K562 (cell line): ENCODE results near the gene SPATA3. TPM values are rescaled to one million over a fixed set of nuclear protein-coding genes. Genes with fewer than 3 reads are reported as not detected.

ENCODE experiments used
- ATAC-seq: fragments of 200-7000 bp; cut with Tn5 transposase; 3 replicates; pipeline ENCODE4 v1.9.1; 2020; ENCODE audit warnings: moderate library complexity
- BruUV-seq: library from RNA; stranded (reverse); fragments of 400-500 nt; replicated peaks from 2 replicates; lab custom pipeline; 2021; lab: Mats Ljungman, UMichigan
- CTCF ChIA-PET: fragments of 300-600 bp; formaldehyde crosslinking; extraction: SDS; loops from one replicate; lab custom pipeline; 2021; ENCODE audit warnings: low intra/inter-chr PET ratio; lab: Yijun Ruan, JAX
- POLR2A ChIA-PET: fragments of 300-600, 350-650 bp; sonication (Branson Sonifier 250); formaldehyde crosslinking; extraction: SDS; loops from one replicate; lab custom pipeline; 2021; ENCODE audit warnings: antibody characterized with exemption, inconsistent platforms; lab: Yijun Ruan, JAX
- DNase-seq, 4 experiments: peaks; one replicate each; pipeline versions ENCODE4 v3.0.0 to v3.0.0-alpha.2; 2011 to 2018; ENCODE audit warnings: low spot score in 3 of 4, mixed read lengths in 3 of 4; ENCODE audit errors: extremely low read depth in 1 of 4
- FAIRE-seq: peaks from 2 replicates; lab custom pipeline; 2011; peaks lifted over from hg19 to GRCh38; lab: Jason Lieb, UNC
- H2AFZ ChIP-seq: 2 replicates; pipeline ENCODE4 v1.6.0; 2011; ENCODE audit warnings: low read depth, low read length, control low read depth, inconsistent platforms
- H3K27ac ChIP-seq: fragments of 200-600 bp; 3 replicates; pipeline ENCODE4 v1.8.0; 2011; ENCODE audit warnings: low read depth, mild to moderate bottlenecking, control low read depth, inconsistent platforms, low read length, moderate library complexity, mixed read lengths; ENCODE audit errors: extremely low read depth
- H3K27me3 ChIP-seq, 2 experiments: fragments of 300-600 bp in 1 of 2; 2 replicates in 1 of 2; 3 replicates in 1 of 2; pipeline versions ENCODE4 v1.6.0 to v1.8.0; 2011; ENCODE audit warnings: inconsistent platforms in 2 of 2, low read length in 2 of 2, mild to moderate bottlenecking in 1 of 2, mixed read lengths in 1 of 2, moderate library complexity in 1 of 2; ENCODE audit not compliant: control insufficient read depth in 2 of 2, insufficient read depth in 2 of 2
- H3K36me3 ChIP-seq: fragments of 300-600 bp; 3 replicates; pipeline ENCODE4 v1.8.0; 2011; ENCODE audit warnings: mild to moderate bottlenecking, low read length, inconsistent platforms; ENCODE audit not compliant: control insufficient read depth, insufficient read depth
- H3K4me1 ChIP-seq, 2 experiments: fragments of 200-600 bp in 1 of 2; replicated peaks in 1 of 2; 2 replicates in 1 of 2; 3 replicates in 1 of 2; pipeline versions ENCODE4 v1.5.1 to v1.8.0; 2011; ENCODE audit warnings: inconsistent platforms in 2 of 2, low read length in 2 of 2, mild to moderate bottlenecking in 1 of 2, mixed read lengths in 1 of 2, moderate library complexity in 1 of 2; ENCODE audit not compliant: control insufficient read depth in 2 of 2, insufficient read depth in 2 of 2
- H3K4me2 ChIP-seq: 2 replicates; pipeline ENCODE4 v1.6.1; 2011; ENCODE audit warnings: low read length, control low read depth, inconsistent platforms, mixed read lengths; ENCODE audit not compliant: insufficient read depth
- H3K4me3 ChIP-seq: fragments of 200-600 bp; sonication (generic), shearing (Covaris generic); 2 replicates; pipeline ENCODE4 v1.5.1; 2016; ENCODE audit warnings: control low read depth, inconsistent platforms
- H3K79me2 ChIP-seq: fragments of 200-600 bp; 3 replicates; pipeline ENCODE4 v1.8.0; 2011; ENCODE audit warnings: low read length, inconsistent platforms; ENCODE audit not compliant: control insufficient read depth, insufficient read depth
- H3K9ac ChIP-seq, 2 experiments: 2 replicates each; pipeline versions ENCODE4 v1.6.0 to v1.6.1; 2011; ENCODE audit warnings: low read depth in 2 of 2, low read length in 2 of 2, control low read depth in 1 of 2, inconsistent platforms in 1 of 2, mild to moderate bottlenecking in 1 of 2, mixed read lengths in 1 of 2; ENCODE audit not compliant: insufficient read depth in 1 of 2
- H3K9me1 ChIP-seq: one replicate; pipeline ENCODE4 v1.6.0; 2011; ENCODE audit warnings: inconsistent platforms, mild to moderate bottlenecking, low read length, moderate library complexity; ENCODE audit not compliant: control insufficient read depth, insufficient read depth
- H3K9me3 ChIP-seq: replicated peaks from 2 replicates; pipeline ENCODE4 v1.5.1; 2011; ENCODE audit warnings: low read depth, low read length, inconsistent platforms; ENCODE audit not compliant: control insufficient read depth, insufficient read depth
- H4K20me1 ChIP-seq: replicated peaks from 2 replicates; pipeline ENCODE4 v1.6.1; 2011; ENCODE audit warnings: low read length, inconsistent platforms, mixed read lengths; ENCODE audit not compliant: control insufficient read depth, insufficient read depth
- ATF7 ChIP-seq: fragments of 450-650 bp; IDR thresholded peaks from 2 replicates; pipeline ENCODE4 v1.7.1; 2014; ENCODE audit warnings: mild to moderate bottlenecking, moderate library complexity
- CUX1 ChIP-seq: fragments of 200-800 bp; sonication (Bioruptor generic); IDR thresholded peaks from 2 replicates; pipeline ENCODE4 v1.6.1; 2016; ENCODE audit warnings: missing genetic modification characterization, missing compliant biosample characterization
- CXXC5 ChIP-seq: fragments of 250-450 bp; sonication (Bioruptor Pico); IDR thresholded peaks from 2 replicates; pipeline ENCODE4 v1.8.0; 2022; ENCODE audit warnings: inconsistent platforms, mild to moderate bottlenecking, moderate library complexity
- HINFP ChIP-seq: fragments of 450-650 bp; conservative IDR thresholded peaks from 2 replicates; pipeline ENCODE4 v1.6.1; 2016; ENCODE audit warnings: missing genetic modification characterization, low read depth, mild to moderate bottlenecking, control low read depth, missing compliant biosample characterization
- MBD1 ChIP-seq: fragments of 250-450 bp; sonication (Bioruptor Pico); IDR thresholded peaks from 2 replicates; pipeline ENCODE4 v1.8.0; 2022; ENCODE audit warnings: inconsistent platforms
- NFRKB ChIP-seq: fragments of 450-650 bp; IDR thresholded peaks from 2 replicates; pipeline ENCODE4 v1.6.1; 2016; ENCODE audit warnings: low read depth
- NKRF ChIP-seq: fragments of 450-650 bp; IDR thresholded peaks from 2 replicates; pipeline ENCODE4 v1.6.1; 2016; ENCODE audit warnings: borderline replicate concordance
- POLR2A ChIP-seq: fragments of 450-650 bp; conservative IDR thresholded peaks from 2 replicates; pipeline ENCODE4 v1.6.1; 2016
- ZNF12 ChIP-seq: sonication (generic); formaldehyde crosslinking; IDR thresholded peaks from 2 replicates; pipeline ENCODE4 v1.4.0; 2020; ENCODE audit warnings: mild to moderate bottlenecking, missing genetic modification reagents
- ZNF224 ChIP-seq: sonication (generic); formaldehyde crosslinking; IDR thresholded peaks from 2 replicates; pipeline ENCODE4 v1.8.0; 2022; ENCODE audit warnings: mild to moderate bottlenecking, missing genetic modification reagents
- ZNF282 ChIP-seq: sonication (generic); formaldehyde crosslinking; IDR thresholded peaks from 2 replicates; pipeline ENCODE4 v1.8.1; 2023; ENCODE audit warnings: missing genetic modification reagents
- ZNF780A ChIP-seq: fragments of 250-450 bp; sonication (Bioruptor Pico); IDR thresholded peaks from 2 replicates; pipeline ENCODE4 v1.5.0; 2021; ENCODE audit warnings: mild to moderate bottlenecking
- WGBS: fragments of 100-300 bp; shearing (Covaris generic); methylation state at CpG from one replicate; pipeline ENCODE4 v1.1.6; 2016; ENCODE audit warnings: low coverage, mixed read lengths; ENCODE audit not compliant: insufficient coverage; ENCODE audit errors: missing lambda C conversion rate; 5-methylcytosine and 5-hydroxymethylcytosine counted together
- in situ Hi-C: fragments of 300-500 bp; cut with MboI; formaldehyde crosslinking; loops from 4 replicates; pipeline ENCODE4 v1.15.0; 2018; ENCODE audit warnings: inconsistent platforms, mixed read lengths
- intact Hi-C: fragments of 100-400 bp; cut with micrococcal nuclease; formaldehyde crosslinking; loops from 2 replicates; pipeline ENCODE4 v1.14.2; 2022
- polyA plus RNA-seq, 8 experiments: library from polyadenylated mRNA; depleted of rRNA in 4 of 8; stranded (reverse) in 5 of 8; unstranded in 3 of 8; fragments of >200 nt; fragmentation: Nextera tagmentation in 2 of 8; fragmentation: Illumina TruSeq in 1 of 8; extraction: Ambion mirVana in 2 of 8; extraction: Trizol in 1 of 8; gene quantifications; 2 replicates each; pipeline versions ENCODE4 v1.2.1 to v1.2.3, GENCODE V29; 2011 to 2014; ENCODE audit warnings: inconsistent platforms in 1 of 8, missing spikeins in 1 of 8
- total RNA-seq, 7 experiments: library from RNA; depleted of rRNA in 6 of 7; stranded (reverse); fragments of >200 nt in 6 of 7; fragmentation: Illumina TruSeq in 2 of 7; extraction: Trizol in 2 of 7; gene quantifications; 2 replicates each; pipeline versions ENCODE4 v1.2.1 to v1.2.3, GENCODE V29; 2011 to 2021; ENCODE audit warnings: low replicate concordance in 1 of 7

The SPATA3 gene
- total and polyA plus RNA-seq, 9 of the 15 experiments (the other 6 are each of a cell fraction or from before 2014, with no cell fraction given), result not detected

- Histone ChIP-seq H3K4me3 (no peak overlapping the region), H3K4me2 (no peak overlapping the region), H3K9me3 (no peaks in the 10 kb centered on the region), H3K4me1 (no peaks in the 10 kb centered on the region), H3K9me1 (no peaks in the 10 kb centered on the region), H3K9ac (no peak overlapping the region), H3K36me3 (no peaks in the 10 kb centered on the region), H3K27me3 (peaks cover 0 to 2% of the 10 kb centered on the region in 2 experiments; a peak in 3 of 5 replicates), H2AFZ (no peak overlapping the region), H3K79me2 (no peaks in the 10 kb centered on the region), H3K27ac (no peak overlapping the region), H4K20me1 (no peaks in the 10 kb centered on the region; the same call in 1 of the 2 replicates)
- no TSS peak for BruUV-seq
- 0% methylated on average over 2 of the region's 3 CpGs for WGBS
- no peak for ATAC-seq
- in situ Hi-C loops (no loop called here), intact Hi-C loops (no loop called here)
- CTCF ChIA-PET, result no interaction called here
- FAIRE-seq, result no peak
- DNase-seq, result no peak
- POLR2A ChIA-PET, result no interaction called here
- TF ChIP-seq ATF7 (no peak), MBD1 (CRISPR knock-in tag) (no peak), HINFP (no peak), NFRKB (no peak), ZNF12 (CRISPR knock-in tag) (no peak), ZNF282 (CRISPR knock-in tag) (no peak), ZNF780A (CRISPR knock-in tag) (no peak), ZNF224 (CRISPR knock-in tag) (no peak), POLR2A (no peak), CUX1 (no peak), CXXC5 (CRISPR knock-in tag) (no peak), NKRF (no peak)
Observed at GRCh38 chr2:231015926-231016325, 20.0 kb downstream of the SPATA3 start.
